Fibroblast of peridontal ligament (primary cell): ENCODE data around the gene AREL1.
A peak's percentile ranks its signal among the peaks of the same experiment; 100 is the strongest.
"Not testable (repeated sequence)": the region's sequence is repeated elsewhere in the genome, so short reads cannot be mapped to it uniquely, and the experiment has no call there.

Experiments
- DNase-seq: peaks from one replicate; pipeline ENCODE4 v3.0.0-alpha.2; 2010; ENCODE audit errors: extremely low read depth

The AREL1 gene

DNA sequence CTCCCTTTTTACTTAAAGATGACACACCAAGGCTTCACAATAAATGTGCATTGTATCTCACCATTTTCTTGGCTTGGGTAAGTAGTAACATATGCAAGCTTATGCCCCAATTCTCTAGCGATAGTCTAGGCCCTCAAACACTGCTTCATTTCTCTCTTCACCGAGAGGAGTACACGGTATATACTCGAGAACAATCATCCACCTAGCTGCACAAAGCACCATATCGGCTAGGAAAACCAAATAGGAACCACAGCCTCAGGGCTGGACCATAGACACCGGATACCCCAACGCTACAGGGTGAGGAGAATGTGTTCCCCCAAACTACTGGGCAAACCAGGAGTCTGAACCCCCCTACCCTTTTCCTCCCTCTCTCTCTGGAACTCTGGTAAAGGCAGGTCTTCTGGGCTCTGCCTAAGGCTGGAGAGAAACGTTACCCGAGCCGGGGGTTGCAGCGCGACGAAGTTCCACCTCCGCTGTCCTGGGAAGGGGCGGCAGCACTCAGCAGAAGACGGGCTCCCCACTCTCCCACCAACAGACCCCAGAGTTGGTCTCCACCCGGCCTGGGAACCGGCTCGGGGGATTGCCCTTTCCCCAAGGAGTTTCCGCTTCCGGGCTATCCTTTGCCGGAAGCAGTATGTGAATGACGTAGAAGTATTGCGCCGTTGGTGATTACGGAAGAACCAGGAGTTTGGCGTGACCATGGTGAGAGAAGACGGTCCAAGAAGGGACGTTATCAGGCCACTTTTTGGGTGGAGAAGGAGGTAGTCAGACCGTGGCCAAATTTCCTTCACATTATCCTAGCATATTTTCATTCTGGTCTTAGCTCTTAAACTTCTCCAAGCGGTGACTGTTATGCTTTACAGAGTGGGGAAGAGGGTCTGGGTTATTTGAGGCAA lies at the start of gene AREL1, which contains the start of gene FCF1:
AREL1 (minus strand) TSS at position 582 of the 896 bp plus-strand sequence. CDS start 27,465 bp downstream, outside the sequence.
FCF1 (plus strand) TSS at position 646 of the 896 bp plus-strand sequence; CDS start at position 700, 54 bp downstream.
- DNase-seq = peak; percentile 93

- DNase-seq = not testable (repeated sequence)
Measured at GRCh38 chr14:74758505-74758904, 45.6 kb upstream of the AREL1 start.

DNA sequence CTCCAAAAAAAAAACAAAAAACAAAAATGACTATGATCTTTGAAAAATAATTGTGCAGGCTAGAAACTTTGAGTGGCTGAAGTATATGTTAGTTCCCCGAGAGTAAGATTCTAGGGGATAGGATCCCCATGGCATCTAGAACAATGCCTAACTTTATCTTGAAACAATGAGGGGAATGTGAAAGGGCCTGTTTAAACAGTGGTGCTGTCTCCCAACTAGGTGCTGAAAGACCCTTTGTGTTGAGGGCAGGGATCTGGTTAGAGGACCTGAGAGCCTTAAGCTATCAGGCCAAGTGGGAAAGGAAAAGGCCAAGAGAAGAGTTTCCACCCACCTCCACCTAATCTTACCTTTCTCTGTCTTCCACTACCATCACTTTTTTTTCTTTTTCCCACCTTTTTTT lies 43.4 kb upstream of the AREL1 start:
- DNase-seq = no peak

GRCh38 chr14:74754899-74755298 lies 42.0 kb upstream of the AREL1 start:
- no peak for DNase-seq

DNA sequence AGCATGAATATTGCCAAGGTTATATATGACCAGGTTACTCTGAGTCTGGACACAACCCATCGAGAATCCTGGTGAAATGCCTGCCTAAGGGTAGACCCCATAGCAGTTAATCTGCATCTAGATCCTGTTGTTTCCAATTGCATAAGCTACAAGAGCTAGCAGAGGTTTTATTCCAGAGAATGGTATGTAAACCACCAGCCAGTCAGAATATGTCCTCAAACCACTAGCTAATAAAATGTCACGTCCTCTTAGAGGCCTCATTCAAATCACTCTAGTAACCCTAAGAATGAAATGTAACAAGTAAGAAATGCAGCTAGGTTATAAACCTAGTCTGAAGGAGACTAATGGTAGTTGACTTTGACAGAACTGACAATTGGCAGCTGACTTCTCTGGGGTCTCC lies 41.3 kb upstream of the AREL1 start:
- DNase-seq = no peak

DNA sequence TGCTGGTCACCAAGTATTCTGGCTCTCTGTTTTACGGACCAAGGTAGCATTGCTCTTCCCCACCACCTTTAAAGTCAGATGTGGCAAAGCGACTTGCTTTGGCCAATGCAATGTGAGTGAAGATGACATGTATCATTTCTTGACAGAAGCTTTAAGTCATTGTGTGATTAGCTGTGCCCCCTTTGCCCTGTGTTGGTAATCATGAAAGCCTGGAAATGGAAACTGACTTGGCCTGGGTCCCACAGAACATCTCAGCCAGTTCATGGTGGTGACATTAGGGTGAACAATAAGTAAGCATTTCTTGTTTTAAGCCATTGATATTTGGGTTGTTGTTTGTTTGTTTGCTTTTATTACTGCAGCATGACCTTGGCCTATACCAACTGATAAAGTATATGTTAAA lies 34.4 kb upstream of the AREL1 start:
- no peak for DNase-seq

DNA sequence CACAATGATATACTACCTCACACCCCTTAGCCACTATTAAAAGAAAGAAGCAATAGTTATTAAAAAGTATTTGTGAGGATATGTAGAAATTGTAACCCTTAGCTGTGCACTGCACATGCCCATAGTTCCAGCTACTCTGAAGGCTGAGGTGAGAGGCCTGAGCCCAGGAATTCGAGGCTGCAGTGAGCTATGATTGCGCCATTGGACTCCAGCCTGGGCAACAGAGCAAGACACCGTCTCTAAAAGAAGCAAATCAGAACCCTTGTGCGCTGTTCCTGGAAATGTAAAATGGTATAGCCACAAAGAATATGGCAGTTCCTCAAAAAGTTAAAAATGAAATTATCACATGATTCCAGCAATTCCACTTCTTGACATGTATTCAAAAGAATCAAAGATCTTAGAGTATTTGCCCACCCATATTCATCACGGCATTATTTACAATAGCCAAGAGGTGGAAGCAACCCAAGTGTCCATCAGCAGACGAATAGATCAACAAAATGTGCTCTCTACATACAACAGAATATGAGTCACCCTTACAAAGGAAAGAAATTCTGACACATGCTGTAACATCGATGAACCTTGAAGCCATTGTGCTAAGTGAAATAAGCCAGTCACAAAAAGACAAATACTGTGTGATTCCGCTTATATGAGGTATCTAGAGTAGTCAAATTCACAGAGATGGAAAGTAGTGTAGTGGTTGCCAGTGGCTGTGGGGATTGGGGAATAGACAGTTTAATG lies 26.6 kb upstream of the AREL1 start:
- DNase-seq = peak; percentile 4

DNA sequence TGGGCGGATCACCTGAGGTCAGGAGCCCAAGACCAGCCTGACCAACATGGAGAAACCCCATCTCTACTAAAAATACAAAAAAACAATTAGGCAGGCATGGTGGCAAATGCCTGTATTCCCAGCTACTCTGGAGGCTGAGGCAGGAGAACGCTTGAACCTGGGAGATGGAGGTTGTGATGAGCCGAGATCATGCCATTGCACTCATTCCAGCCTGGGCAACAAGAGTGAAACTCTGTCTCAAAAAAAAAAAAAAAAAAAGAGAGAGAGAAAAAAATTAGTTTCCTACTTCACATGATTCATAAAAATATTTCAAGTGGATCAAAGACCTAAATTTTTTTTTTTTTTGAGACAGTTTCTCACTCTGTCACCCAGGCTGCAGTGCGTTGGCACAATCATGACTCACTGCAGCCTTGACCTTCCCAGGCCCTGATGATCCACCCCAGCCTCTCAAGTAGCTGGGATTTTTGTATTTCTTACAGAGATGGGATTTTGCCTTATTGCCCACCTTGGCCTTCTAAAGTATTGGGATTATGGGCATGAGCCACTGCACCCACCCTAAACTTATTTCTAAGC lies 25.0 kb upstream of the AREL1 start:
- DNase-seq = peak; percentile 25

DNA sequence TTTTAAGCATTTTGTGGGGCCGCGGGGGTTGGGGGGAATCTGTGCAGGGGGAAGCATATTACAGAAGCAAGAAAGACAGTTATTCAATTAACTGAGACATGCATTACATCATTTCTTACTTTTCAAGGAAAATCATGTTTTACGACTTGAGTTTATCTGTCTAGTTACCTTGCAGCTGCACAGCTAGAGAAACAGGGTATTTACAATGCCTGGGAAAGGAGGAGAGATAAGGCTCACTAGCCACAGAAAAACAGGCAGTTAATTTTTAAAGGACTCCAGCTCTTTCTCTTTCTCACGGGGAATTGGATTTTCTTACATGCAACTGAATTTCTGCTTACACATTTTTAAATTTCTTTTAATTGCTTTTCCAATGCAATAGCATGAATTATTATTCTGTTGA lies 22.2 kb upstream of the AREL1 start:
- DNase-seq = no peak

- DNase-seq = no peak
Measured at GRCh38 chr14:74733221-74733620, 20.3 kb upstream of the AREL1 start.

- DNase-seq = no peak
Measured at GRCh38 chr14:74732387-74732786, 19.5 kb upstream of the AREL1 start.

- no peak for DNase-seq
Measured at GRCh38 chr14:74723134-74723533, 10.3 kb upstream of the AREL1 start.

DNA sequence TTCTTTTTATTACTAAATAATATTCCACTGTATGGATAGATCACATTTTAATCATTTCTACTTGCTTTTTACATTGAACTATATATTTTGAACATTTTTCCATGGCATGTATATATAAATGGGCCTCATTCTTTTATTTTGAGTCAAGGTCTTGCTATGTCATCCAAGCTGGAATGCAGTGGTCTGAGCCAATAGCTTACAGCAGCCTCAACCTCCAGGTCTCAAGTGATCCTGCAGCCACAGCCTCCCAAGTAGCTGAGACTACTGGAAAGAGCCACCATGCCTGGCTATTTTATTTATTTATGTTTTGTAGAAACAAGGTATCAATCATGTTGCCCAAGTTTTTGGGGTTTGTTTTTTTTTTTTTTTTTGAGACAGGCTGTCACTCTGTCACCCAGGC lies 7.6 kb upstream of the AREL1 start:
- peak; percentile 29 for DNase-seq

DNA sequence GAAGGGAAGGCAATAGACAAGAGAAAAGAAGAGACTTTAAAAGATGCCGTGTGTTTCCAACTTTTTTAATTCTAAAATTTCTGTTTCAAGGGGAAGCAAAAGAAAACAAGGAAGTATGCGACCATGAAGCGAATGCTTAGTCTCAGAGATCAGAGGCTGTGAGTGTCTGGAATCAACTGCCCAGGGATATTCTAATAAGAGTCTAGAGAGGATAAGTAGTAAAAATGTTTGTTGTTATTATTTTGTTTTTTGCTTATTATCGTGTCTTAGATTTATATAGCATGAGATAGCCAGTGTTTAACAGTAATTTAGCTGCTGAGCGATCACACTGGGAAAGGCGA lies 485 bp upstream of the AREL1 start:
- DNase-seq = no peak

DNA sequence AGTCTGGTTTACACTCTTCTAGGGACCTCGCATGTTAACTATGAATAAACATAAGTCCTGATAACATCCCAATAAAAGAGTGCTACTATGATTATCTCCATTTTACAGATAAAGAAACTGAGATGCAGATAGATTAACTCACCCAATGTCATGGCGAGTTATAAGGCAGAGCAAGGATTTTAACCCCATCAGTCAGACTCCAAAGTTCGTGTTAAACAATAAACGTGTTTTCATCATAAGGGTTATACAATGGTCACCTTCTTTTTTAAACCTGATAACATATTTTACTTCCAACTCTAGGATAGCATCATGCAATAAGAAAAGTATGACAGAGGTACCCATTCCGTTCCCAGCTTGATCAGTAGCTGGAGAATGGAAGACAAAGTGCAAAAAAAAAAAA lies 1.2 kb downstream of the AREL1 start:
- no peak for DNase-seq

- peak; percentile 22 for DNase-seq
Measured at GRCh38 chr14:74710480-74710879, 2.4 kb downstream of the AREL1 start.

- DNase-seq = peak; percentile 6
Measured at GRCh38 chr14:74705613-74706500, 7.0 kb downstream of the AREL1 start.

DNA sequence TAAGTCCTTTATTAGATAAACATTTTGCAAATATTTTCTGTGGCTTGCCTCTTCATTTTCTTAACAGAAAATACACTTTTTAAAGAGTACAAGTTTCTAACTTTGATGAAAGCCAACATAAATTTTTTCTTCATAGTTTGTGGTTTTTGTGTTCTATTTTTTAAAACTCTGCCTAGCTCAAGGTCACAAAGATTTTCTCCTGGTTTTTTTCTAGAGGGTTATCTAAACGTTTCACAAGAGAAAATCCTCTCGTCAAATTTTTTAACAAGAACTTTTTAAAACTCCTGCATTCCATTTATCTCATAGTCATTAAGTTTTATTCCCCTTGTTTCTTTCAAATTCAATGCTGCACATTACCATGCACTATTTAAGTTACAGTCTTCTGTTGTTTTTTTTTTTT lies 8.2 kb downstream of the AREL1 start:
- peak; percentile 41 for DNase-seq

- DNase-seq = no peak
Measured at GRCh38 chr14:74703043-74703442, 9.8 kb downstream of the AREL1 start.

DNA sequence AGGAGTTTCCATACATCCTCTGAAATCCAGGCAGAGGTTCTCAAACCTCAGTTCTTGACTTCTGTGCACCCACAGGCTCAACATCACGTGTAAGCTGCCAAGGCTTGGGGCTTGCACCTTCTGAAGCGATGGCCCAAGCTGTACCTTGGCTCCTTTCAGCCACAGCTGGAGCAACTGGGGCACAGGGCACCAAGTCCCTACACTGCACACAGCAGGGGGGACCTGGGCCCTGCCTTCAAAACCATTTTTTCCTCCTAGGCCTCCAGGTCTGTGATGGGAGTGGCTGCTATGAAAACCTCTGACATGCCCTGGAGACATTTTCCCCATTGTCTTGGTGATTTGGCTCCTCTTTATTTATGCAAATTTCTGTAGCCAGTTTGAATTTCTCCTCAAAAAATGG lies 10.6 kb downstream of the AREL1 start:
- DNase-seq = no peak

- no peak for DNase-seq
Measured at GRCh38 chr14:74698465-74698864, 14.4 kb downstream of the AREL1 start.

GRCh38 chr14:74697976-74698375 lies 14.9 kb downstream of the AREL1 start:
- no peak for DNase-seq
